Fibroblast of skin of left biceps (primary cell): ENCODE measurements around the gene MIB2.
A peak's percentile ranks its signal among the peaks of the same experiment; 100 is the strongest.
"Not testable (repeated sequence)": the region's sequence is repeated elsewhere in the genome, so short reads cannot be mapped to it uniquely, and the experiment has no call there.

ENCODE experiments used
- DNase-seq, 2 experiments: peaks; one replicate each; pipeline ENCODE4 v3.0.0-alpha.2; 2013; ENCODE audit warnings: low read depth in 2 of 2

Gene MIB2

GRCh38 chr1:1615256-1616044, at the start of gene MIB2:
Gene MIB2, plus strand, starts transcription at chr1:1615500. Its CDS starts 7,953 bp downstream, at chr1:1623453.
- peak; percentile 82 to 87 for DNase-seq

GRCh38 chr1:1567152-1567875, 48.0 kb upstream of the MIB2 start:
- no peak for DNase-seq

GRCh38 chr1:1567891-1568291, 47.4 kb upstream of the MIB2 start:
- no peak for DNase-seq

GRCh38 chr1:1569341-1569740, 46.0 kb upstream of the MIB2 start:
- DNase-seq = no peak

GRCh38 chr1:1573843-1574720, 41.2 kb upstream of the MIB2 start:
- peak in 1 of 2 experiments; percentile 34 for DNase-seq

- peak; percentile 74 to 79 for DNase-seq
These were observed 40.4 kb upstream of the MIB2 start, which contains the start of gene SSU72 for GRCh38 chr1:1574721-1575537. Gene SSU72, minus strand, starts transcription at chr1:1574863. Its CDS starts 306 bp downstream, at chr1:1574557.

- no peak for DNase-seq
These were observed 37.8 kb upstream of the MIB2 start for GRCh38 chr1:1577367-1578011.

- no peak for DNase-seq
These were observed 36.8 kb upstream of the MIB2 start for GRCh38 chr1:1578371-1578940.

- no peak for DNase-seq
These were observed 32.5 kb upstream of the MIB2 start for GRCh38 chr1:1582585-1583346.

GRCh38 chr1:1583347-1584010, 31.8 kb upstream of the MIB2 start:
- no peak for DNase-seq

GRCh38 chr1:1591452-1591851, 23.8 kb upstream of the MIB2 start:
- DNase-seq = no peak

- no peak for DNase-seq
These were observed 21.3 kb upstream of the MIB2 start for GRCh38 chr1:1593834-1594601.

GRCh38 chr1:1594602-1595260, 20.6 kb upstream of the MIB2 start:
- no peak for DNase-seq

GRCh38 chr1:1595341-1595740, 20.0 kb upstream of the MIB2 start:
- DNase-seq = not testable (repeated sequence)

GRCh38 chr1:1596493-1597274, 18.6 kb upstream of the MIB2 start:
- no peak for DNase-seq

- DNase-seq = no peak
These were observed 17.9 kb upstream of the MIB2 start for GRCh38 chr1:1597275-1597930.
